Fibroblast of skin of right biceps (primary cell): ENCODE results near the gene ABCC4.

Experiments used
- DNase-seq: peaks from one replicate; pipeline ENCODE4 v3.0.0-alpha.2; 2013

ABCC4 gene

GRCh38 chr13:95106562-95106961 lies 194.7 kb downstream of the ABCC4 start:
- no peak for DNase-seq

GRCh38 chr13:95100525-95101433 lies 200.5 kb downstream of the ABCC4 start:
- DNase-seq: peak; percentile 71

- peak; percentile 59 for DNase-seq
Observed at GRCh38 chr13:95099541-95099940, 201.7 kb downstream of the ABCC4 start.

- DNase-seq: no peak
Observed at GRCh38 chr13:95098916-95099315, 202.3 kb downstream of the ABCC4 start.

- DNase-seq: no peak
Observed at GRCh38 chr13:95091755-95092154, 209.5 kb downstream of the ABCC4 start.

- peak; percentile 38 for DNase-seq
Observed at GRCh38 chr13:95087746-95088305, 213.4 kb downstream of the ABCC4 start.

GRCh38 chr13:95086761-95087160 lies 214.5 kb downstream of the ABCC4 start:
- DNase-seq: no peak

GRCh38 chr13:95083758-95084157 lies 217.5 kb downstream of the ABCC4 start:
- DNase-seq: peak; percentile 86

GRCh38 chr13:95083066-95083465 lies 218.2 kb downstream of the ABCC4 start:
- DNase-seq: no peak

GRCh38 chr13:95075506-95075905 lies 225.7 kb downstream of the ABCC4 start:
- no peak for DNase-seq

- no peak for DNase-seq
Observed at GRCh38 chr13:95074820-95075219, 226.4 kb downstream of the ABCC4 start.

- peak; percentile 67 for DNase-seq
Observed at GRCh38 chr13:95073747-95074311, 227.4 kb downstream of the ABCC4 start.

GRCh38 chr13:95067303-95067702 lies 233.9 kb downstream of the ABCC4 start:
- peak; percentile 48 for DNase-seq

GRCh38 chr13:95060014-95060519 lies 241.2 kb downstream of the ABCC4 start:
- no peak for DNase-seq

GRCh38 chr13:95059306-95059705 lies 241.9 kb downstream of the ABCC4 start:
- DNase-seq: no peak

- no peak for DNase-seq
Observed at GRCh38 chr13:95058680-95059079, 242.6 kb downstream of the ABCC4 start.

- no peak for DNase-seq
Observed at GRCh38 chr13:95056266-95056665, 245.0 kb downstream of the ABCC4 start.

GRCh38 chr13:95050800-95051615 lies 250.2 kb downstream of the ABCC4 start:
- no peak for DNase-seq

GRCh38 chr13:95049772-95050171 lies 251.5 kb downstream of the ABCC4 start:
- no peak for DNase-seq

- no peak for DNase-seq
Observed at GRCh38 chr13:95044452-95045205, 256.6 kb downstream of the ABCC4 start.

GRCh38 chr13:95039415-95039814 lies 261.8 kb downstream of the ABCC4 start:
- DNase-seq: peak; percentile 3

- DNase-seq: no peak
Observed at GRCh38 chr13:95038949-95039348, 262.3 kb downstream of the ABCC4 start.
